ENCODE data around the gene U2AF2.

DNA sequence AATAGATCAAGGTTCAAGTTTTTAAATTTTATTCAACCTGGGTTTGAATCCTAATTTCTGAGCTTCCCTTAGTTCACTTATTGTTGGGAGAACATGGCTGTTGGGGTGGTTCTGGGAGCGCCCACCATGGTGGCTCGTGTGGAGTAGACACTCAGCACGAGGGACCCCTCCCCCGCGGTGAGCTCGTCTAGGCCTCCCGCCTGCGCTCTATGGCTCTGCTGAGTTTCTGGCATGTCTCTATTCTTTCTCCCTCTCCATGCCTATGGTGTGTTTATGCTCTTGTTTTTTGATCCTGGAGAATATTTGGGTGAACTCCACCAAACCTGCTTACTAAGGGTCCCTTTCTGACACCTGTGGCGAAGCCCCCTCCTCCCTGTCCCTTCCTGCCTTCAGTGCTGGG lies 18.6 kb downstream of the U2AF2 start:
- no peak for TF ChIP-seq ZNF549 (tag by site-specific recombination; IDR thresholded peaks at IDR 0.05)
- TF ChIP-seq, protein P1, sequence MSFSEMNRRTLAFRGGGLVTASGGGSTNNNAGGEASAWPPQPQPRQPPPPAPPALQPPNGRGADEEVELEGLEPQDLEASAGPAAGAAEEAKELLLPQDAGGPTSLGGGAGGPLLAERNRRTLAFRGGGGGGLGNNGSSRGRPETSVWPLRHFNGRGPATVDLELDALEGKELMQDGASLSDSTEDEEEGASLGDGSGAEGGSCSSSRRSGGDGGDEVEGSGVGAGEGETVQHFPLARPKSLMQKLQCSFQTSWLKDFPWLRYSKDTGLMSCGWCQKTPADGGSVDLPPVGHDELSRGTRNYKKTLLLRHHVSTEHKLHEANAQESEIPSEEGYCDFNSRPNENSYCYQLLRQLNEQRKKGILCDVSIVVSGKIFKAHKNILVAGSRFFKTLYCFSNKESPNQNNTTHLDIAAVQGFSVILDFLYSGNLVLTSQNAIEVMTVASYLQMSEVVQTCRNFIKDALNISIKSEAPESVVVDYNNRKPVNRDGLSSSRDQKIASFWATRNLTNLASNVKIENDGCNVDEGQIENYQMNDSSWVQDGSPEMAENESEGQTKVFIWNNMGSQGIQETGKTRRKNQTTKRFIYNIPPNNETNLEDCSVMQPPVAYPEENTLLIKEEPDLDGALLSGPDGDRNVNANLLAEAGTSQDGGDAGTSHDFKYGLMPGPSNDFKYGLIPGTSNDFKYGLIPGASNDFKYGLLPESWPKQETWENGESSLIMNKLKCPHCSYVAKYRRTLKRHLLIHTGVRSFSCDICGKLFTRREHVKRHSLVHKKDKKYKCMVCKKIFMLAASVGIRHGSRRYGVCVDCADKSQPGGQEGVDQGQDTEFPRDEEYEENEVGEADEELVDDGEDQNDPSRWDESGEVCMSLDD (tag by site-specific recombination; IDR thresholded peaks at IDR 0.05) = no peak
- TF ChIP-seq, protein P2, sequence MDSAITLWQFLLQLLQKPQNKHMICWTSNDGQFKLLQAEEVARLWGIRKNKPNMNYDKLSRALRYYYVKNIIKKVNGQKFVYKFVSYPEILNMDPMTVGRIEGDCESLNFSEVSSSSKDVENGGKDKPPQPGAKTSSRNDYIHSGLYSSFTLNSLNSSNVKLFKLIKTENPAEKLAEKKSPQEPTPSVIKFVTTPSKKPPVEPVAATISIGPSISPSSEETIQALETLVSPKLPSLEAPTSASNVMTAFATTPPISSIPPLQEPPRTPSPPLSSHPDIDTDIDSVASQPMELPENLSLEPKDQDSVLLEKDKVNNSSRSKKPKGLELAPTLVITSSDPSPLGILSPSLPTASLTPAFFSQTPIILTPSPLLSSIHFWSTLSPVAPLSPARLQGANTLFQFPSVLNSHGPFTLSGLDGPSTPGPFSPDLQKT (IDR thresholded peaks at IDR 0.05; ENCODE audit: borderline replicate concordance, low read depth, low read length) = no peak
- TF ChIP-seq, protein P3, sequence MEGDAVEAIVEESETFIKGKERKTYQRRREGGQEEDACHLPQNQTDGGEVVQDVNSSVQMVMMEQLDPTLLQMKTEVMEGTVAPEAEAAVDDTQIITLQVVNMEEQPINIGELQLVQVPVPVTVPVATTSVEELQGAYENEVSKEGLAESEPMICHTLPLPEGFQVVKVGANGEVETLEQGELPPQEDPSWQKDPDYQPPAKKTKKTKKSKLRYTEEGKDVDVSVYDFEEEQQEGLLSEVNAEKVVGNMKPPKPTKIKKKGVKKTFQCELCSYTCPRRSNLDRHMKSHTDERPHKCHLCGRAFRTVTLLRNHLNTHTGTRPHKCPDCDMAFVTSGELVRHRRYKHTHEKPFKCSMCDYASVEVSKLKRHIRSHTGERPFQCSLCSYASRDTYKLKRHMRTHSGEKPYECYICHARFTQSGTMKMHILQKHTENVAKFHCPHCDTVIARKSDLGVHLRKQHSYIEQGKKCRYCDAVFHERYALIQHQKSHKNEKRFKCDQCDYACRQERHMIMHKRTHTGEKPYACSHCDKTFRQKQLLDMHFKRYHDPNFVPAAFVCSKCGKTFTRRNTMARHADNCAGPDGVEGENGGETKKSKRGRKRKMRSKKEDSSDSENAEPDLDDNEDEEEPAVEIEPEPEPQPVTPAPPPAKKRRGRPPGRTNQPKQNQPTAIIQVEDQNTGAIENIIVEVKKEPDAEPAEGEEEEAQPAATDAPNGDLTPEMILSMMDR (tag by site-specific recombination; IDR thresholded peaks at IDR 0.05) = no peak
- 0 out of 2 replicates have a peak, but pooled peaks have one; percentile 63 for TF ChIP-seq ZXDB (tag by site-specific recombination; IDR thresholded peaks at IDR 0.05)
- TF ChIP-seq ZNF843 (tag by site-specific recombination; IDR thresholded peaks at IDR 0.05) = no peak
- TF ChIP-seq, protein P4, sequence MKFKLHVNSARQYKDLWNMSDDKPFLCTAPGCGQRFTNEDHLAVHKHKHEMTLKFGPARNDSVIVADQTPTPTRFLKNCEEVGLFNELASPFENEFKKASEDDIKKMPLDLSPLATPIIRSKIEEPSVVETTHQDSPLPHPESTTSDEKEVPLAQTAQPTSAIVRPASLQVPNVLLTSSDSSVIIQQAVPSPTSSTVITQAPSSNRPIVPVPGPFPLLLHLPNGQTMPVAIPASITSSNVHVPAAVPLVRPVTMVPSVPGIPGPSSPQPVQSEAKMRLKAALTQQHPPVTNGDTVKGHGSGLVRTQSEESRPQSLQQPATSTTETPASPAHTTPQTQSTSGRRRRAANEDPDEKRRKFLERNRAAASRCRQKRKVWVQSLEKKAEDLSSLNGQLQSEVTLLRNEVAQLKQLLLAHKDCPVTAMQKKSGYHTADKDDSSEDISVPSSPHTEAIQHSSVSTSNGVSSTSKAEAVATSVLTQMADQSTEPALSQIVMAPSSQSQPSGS (tag by site-specific recombination; IDR thresholded peaks at IDR 0.05; ENCODE audit: low read depth) = no peak
- 0 out of 2 replicates have a peak, but pooled peaks have one; percentile 19 for TF ChIP-seq GLIS1 (tag by site-specific recombination; IDR thresholded peaks at IDR 0.05)
- no peak for TF ChIP-seq ZNF292 (tag by site-specific recombination; IDR thresholded peaks at IDR 0.05; ENCODE audit: borderline replicate concordance, low read depth)
- TF ChIP-seq, protein P5, sequence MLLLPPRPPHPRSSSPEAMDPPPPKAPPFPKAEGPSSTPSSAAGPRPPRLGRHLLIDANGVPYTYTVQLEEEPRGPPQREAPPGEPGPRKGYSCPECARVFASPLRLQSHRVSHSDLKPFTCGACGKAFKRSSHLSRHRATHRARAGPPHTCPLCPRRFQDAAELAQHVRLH (tag by site-specific recombination; IDR thresholded peaks at IDR 0.05) = no peak
- no peak for TF ChIP-seq EGR2 (tag by site-specific recombination; IDR thresholded peaks at IDR 0.05; ENCODE audit: low read depth)
- TF ChIP-seq ZNF837 (tag by site-specific recombination; IDR thresholded peaks at IDR 0.05) = no peak
- TF ChIP-seq, protein P6, sequence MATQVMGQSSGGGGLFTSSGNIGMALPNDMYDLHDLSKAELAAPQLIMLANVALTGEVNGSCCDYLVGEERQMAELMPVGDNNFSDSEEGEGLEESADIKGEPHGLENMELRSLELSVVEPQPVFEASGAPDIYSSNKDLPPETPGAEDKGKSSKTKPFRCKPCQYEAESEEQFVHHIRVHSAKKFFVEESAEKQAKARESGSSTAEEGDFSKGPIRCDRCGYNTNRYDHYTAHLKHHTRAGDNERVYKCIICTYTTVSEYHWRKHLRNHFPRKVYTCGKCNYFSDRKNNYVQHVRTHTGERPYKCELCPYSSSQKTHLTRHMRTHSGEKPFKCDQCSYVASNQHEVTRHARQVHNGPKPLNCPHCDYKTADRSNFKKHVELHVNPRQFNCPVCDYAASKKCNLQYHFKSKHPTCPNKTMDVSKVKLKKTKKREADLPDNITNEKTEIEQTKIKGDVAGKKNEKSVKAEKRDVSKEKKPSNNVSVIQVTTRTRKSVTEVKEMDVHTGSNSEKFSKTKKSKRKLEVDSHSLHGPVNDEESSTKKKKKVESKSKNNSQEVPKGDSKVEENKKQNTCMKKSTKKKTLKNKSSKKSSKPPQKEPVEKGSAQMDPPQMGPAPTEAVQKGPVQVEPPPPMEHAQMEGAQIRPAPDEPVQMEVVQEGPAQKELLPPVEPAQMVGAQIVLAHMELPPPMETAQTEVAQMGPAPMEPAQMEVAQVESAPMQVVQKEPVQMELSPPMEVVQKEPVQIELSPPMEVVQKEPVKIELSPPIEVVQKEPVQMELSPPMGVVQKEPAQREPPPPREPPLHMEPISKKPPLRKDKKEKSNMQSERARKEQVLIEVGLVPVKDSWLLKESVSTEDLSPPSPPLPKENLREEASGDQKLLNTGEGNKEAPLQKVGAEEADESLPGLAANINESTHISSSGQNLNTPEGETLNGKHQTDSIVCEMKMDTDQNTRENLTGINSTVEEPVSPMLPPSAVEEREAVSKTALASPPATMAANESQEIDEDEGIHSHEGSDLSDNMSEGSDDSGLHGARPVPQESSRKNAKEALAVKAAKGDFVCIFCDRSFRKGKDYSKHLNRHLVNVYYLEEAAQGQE (tag by site-specific recombination; IDR thresholded peaks at IDR 0.05) = no peak

All from HEK293 (cell line).